Endothelial cell of umbilical vein (primary cell): Measurements from ENCODE around the gene CSNK2B.

Experiments used
- EZH2 ChIP-seq: IDR thresholded peaks from 2 replicates; pipeline ENCODE4 v1.6.1; 2012; ENCODE audit warnings: borderline replicate concordance, low read depth, mild to moderate bottlenecking, moderate library complexity, low read length, inconsistent platforms; ENCODE audit not compliant: severe bottlenecking
- GATA2 ChIP-seq: IDR thresholded peaks from 2 replicates; pipeline ENCODE4 v1.7.0; 2011; ENCODE audit warnings: low read depth, mild to moderate bottlenecking, moderate library complexity, mixed read lengths, low read length; ENCODE audit not compliant: insufficient read length, insufficient read depth
- JUN ChIP-seq: IDR thresholded peaks from 2 replicates; pipeline ENCODE4 v1.6.1; 2011; ENCODE audit warnings: borderline replicate concordance, low read depth; ENCODE audit not compliant: insufficient read length, insufficient read depth
- MYC ChIP-seq: IDR thresholded peaks from one replicate; pipeline ENCODE4 v1.6.1; 2011; ENCODE audit warnings: mild to moderate bottlenecking, low read depth, low read length
- POLR2A ChIP-seq: IDR thresholded peaks from 2 replicates; pipeline ENCODE4 v1.6.1; 2012; ENCODE audit warnings: low read depth, mild to moderate bottlenecking, control low read depth, low read length
- POLR2AphosphoS5 ChIP-seq: IDR thresholded peaks from 2 replicates; pipeline ENCODE4 v1.6.1; 2012; ENCODE audit warnings: low read depth, mild to moderate bottlenecking, control low read depth, low read length, moderate library complexity; ENCODE audit not compliant: insufficient read depth
- TF ChIP-seq, protein P1 (sequence below), 2 donors: IDR thresholded peaks; 1 replicate in 1 of 2; 2 replicates in 1 of 2; pipeline ENCODE4 v1.5.1; 2011; ENCODE audit warnings: low read length in 2 of 2, mild to moderate bottlenecking in 2 of 2, moderate library complexity in 2 of 2, control low read depth in 1 of 2, inconsistent platforms in 1 of 2, low read depth in 1 of 2; ENCODE audit not compliant: insufficient read depth in 1 of 2; ENCODE audit errors: extremely low read depth in 1 of 2
- TF ChIP-seq, protein P2 (sequence below): IDR thresholded peaks from 2 replicates; pipeline ENCODE4 v1.6.1; 2011; ENCODE audit not compliant: insufficient read depth, insufficient read length

GRCh38 chr6:31711233-31711632 lies 45.4 kb downstream of the CSNK2B start:
- TF ChIP-seq POLR2A (no peak), EZH2 (no peak), GATA2 (peak; percentile 36), JUN (no peak), POLR2AphosphoS5 (peak; percentile 27), MYC (no peak)
- TF ChIP-seq, protein P1, sequence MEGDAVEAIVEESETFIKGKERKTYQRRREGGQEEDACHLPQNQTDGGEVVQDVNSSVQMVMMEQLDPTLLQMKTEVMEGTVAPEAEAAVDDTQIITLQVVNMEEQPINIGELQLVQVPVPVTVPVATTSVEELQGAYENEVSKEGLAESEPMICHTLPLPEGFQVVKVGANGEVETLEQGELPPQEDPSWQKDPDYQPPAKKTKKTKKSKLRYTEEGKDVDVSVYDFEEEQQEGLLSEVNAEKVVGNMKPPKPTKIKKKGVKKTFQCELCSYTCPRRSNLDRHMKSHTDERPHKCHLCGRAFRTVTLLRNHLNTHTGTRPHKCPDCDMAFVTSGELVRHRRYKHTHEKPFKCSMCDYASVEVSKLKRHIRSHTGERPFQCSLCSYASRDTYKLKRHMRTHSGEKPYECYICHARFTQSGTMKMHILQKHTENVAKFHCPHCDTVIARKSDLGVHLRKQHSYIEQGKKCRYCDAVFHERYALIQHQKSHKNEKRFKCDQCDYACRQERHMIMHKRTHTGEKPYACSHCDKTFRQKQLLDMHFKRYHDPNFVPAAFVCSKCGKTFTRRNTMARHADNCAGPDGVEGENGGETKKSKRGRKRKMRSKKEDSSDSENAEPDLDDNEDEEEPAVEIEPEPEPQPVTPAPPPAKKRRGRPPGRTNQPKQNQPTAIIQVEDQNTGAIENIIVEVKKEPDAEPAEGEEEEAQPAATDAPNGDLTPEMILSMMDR (IDR thresholded peaks at IDR 0.05; ENCODE audit: extremely low read depth in 1 of 2, insufficient read depth in 1 of 2, low read depth in 1 of 2, low read length in 2 of 2): no peak
- TF ChIP-seq, protein P2, sequence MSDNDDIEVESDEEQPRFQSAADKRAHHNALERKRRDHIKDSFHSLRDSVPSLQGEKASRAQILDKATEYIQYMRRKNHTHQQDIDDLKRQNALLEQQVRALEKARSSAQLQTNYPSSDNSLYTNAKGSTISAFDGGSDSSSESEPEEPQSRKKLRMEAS: no peak
